Thymus (tissue), 11 donors: ENCODE results near the gene SLX4IP. TPM values are rescaled to one million over a fixed set of nuclear protein-coding genes. Genes with fewer than 3 reads are reported as not detected.

Experiments used
- DNase-seq, 9 donors: peaks; one replicate each; pipeline ENCODE4 v3.0.0-alpha.2; 2013; ENCODE audit warnings: low spot score in 9 of 9, low read depth in 6 of 9, missing footprints in 1 of 9
- H3K27ac ChIP-seq, 2 donors: one replicate each; pipeline ENCODE4 v1.5.1; 2013; ENCODE audit warnings: control low read depth in 1 of 2, low read depth in 1 of 2, low read length in 1 of 2, mild to moderate bottlenecking in 1 of 2, moderate library complexity in 1 of 2
- H3K27me3 ChIP-seq, 2 donors: one replicate each; pipeline ENCODE4 v1.5.1; 2013; ENCODE audit warnings: low read length in 1 of 2; ENCODE audit not compliant: control insufficient read depth in 2 of 2, insufficient read depth in 1 of 2
- H3K36me3 ChIP-seq, 2 donors: one replicate each; pipeline ENCODE4 v1.5.1; 2013; ENCODE audit warnings: low read length in 1 of 2, mild to moderate bottlenecking in 1 of 2, moderate library complexity in 1 of 2; ENCODE audit not compliant: control insufficient read depth in 2 of 2, insufficient read depth in 2 of 2
- H3K4me1 ChIP-seq, 2 donors: one replicate each; pipeline ENCODE4 v1.5.1; 2013; ENCODE audit warnings: low read length in 2 of 2; ENCODE audit not compliant: control insufficient read depth in 2 of 2, insufficient read depth in 2 of 2
- H3K4me3 ChIP-seq, 2 donors: one replicate each; pipeline ENCODE4 v1.5.1; 2013; ENCODE audit warnings: low read length in 2 of 2, control low read depth in 1 of 2, mild to moderate bottlenecking in 1 of 2
- H3K9me3 ChIP-seq, 2 donors: one replicate each; pipeline ENCODE4 v1.5.1; 2013; ENCODE audit warnings: low read length in 1 of 2, mild to moderate bottlenecking in 1 of 2; ENCODE audit not compliant: control insufficient read depth in 2 of 2, insufficient read depth in 1 of 2
- WGBS: extraction: QIAGEN DNeasy Blood & Tissue Kit; methylation state at CpG from one replicate; pipeline ENCODE4 v1.1.7; 2013; 5-methylcytosine and 5-hydroxymethylcytosine counted together
- polyA plus RNA-seq: library from polyadenylated mRNA; stranded (reverse); fragments of 200-250 nt; gene quantifications from one replicate; pipeline ENCODE4 v1.2.3, GENCODE V29; 2013
- total RNA-seq: library from RNA; stranded (reverse); fragments of 120-200 nt; gene quantifications from one replicate; pipeline ENCODE4 v1.2.4, GENCODE V29; 2013
- donor health status: healthy.

The SLX4IP gene
- total and polyA plus RNA-seq, 2 donors: 5.1 to 7.4 TPM

DNA sequence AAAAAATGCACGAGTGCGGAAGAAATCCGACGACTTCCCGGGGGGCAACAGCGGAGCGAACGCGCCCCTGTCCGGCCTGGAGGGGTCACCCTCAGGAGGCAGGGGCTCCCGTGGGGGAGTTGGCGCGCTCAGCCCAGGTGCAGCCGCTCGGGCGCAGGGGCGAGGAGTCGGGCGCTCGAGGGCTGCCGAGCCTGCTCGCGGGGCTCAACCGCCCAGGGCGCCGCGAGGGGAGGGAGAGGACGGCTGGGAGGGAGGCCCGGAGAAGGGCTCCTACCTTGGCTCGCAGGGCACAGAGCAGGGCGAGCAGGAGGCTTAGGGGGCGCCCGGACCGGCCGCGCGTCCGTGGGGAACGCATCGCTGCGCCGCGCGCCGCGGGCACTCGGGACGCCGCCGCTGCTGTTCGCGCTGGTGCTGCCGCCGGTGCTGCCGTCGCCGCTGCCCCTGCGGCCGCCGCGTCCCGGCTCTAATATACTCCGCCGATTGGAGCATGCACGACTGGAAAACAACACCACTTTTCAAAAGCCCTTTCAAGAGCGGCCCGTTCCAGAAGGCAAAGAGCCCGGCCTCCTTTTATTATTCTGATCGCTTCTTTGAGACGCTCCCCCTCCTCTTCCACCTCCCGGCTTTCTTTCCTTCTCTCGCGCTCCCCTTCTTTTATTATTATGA lies 238.2 kb downstream of the SLX4IP start:
- H3K27me3 ChIP-seq: peaks cover 59 to 67% of the 10 kb centered on the region in 2 donors
- H3K27ac ChIP-seq: peak overlapping the region; percentile 43 to 79
- DNase-seq: peak in 5 of 9 donors; percentile 15 to 56 (median 28)
- H3K9me3 ChIP-seq: no peaks in the 10 kb centered on the region
- H3K36me3 ChIP-seq: no peaks in the 10 kb centered on the region
- H3K4me1 ChIP-seq: peaks cover 2 to 26% of the 10 kb centered on the region in 2 donors
- H3K4me3 ChIP-seq: peak overlapping the region; percentile 50 to 62
- under 1% methylated on average over 73 of the region's 73 CpGs for WGBS

DNA sequence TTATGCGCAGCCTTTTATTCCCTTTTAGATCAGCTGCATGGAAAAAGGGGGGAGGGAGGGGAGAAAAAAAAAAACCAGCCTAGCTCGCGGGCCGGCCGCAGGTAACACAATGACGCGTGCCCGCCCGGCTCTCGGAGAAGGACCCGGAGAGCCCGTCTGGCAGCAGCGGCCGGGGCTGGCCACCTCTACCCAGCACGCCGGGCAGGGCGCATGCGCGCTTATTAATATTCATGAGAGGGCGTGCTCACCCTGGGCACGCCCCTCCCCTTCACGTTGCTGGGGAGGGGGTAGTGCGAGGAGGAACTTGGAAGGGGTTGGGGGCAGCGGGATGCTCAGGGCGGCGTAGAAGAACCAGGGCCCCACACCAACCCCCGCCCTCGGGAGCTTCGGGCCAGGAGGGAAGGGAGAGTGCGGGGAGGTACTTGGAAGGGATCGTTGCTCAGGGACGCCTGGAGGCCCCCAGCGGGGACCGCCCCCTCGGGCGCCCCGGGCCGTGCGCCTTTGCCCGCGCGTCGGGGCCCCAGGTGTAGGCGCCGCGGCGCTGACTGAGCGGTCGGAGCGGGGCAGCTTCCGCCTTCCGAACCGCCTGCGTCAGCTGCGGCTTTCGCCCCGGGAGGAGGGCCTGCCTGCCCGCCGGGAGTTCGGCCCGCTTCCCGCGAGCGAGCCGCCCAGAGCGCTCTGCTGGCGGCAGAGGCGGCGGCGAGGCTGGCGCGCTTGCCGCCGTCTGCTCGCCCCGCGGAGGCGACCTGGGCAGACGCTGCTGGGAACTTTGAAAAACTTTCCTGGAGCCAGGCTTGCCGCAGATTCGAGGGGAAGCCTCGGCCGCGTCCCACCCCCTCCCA lies 239.0 kb downstream of the SLX4IP start, which contains the start of gene JAG1:
Gene JAG1 (minus strand): TSS at position 158 of the 842 bp plus-strand sequence. CDS start 469 bp downstream, outside the sequence.
- no peaks in the 10 kb centered on the region for H3K36me3 ChIP-seq
- WGBS: under 1% methylated on average over 84 of the region's 84 CpGs
- H3K4me3 ChIP-seq: peak within 1 kb of the TSS; percentile 50 to 62
- H3K4me1 ChIP-seq: peaks cover 2 to 26% of the 10 kb centered on the region in 2 donors
- H3K27ac ChIP-seq: peak within 1 kb of the TSS; percentile 76 to 84
- DNase-seq: peak; percentile 42 to 90 (median 75)
- H3K27me3 ChIP-seq: peaks cover 59 to 69% of the 10 kb centered on the region in 2 donors
- H3K9me3 ChIP-seq: no peaks in the 10 kb centered on the region

GRCh38 chr20:10674684-10675449 lies 239.8 kb downstream of the SLX4IP start:
- H3K4me1 ChIP-seq: peaks cover 2 to 26% of the 10 kb centered on the region in 2 donors
- 6% methylated on average over 38 of the region's 38 CpGs for WGBS

DNA sequence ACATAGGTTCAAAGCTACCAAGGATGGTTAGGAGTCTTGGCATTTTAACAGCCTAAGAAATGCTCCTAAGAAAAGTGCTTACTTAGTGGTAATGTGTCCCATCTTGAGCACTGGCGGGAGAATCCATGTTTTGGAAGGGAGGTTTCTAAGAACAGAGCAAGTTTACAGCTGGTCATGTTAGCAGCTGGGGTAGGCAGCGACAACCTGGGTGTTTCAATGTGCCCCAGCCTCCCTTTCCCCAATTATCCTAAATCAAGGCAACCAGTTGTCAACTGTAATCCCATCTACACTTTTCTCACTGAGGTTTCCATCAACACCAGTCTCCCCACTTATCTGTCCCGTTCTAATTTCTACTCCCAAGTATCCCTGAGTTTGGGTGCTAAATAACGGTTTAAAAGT lies 240.3 kb downstream of the SLX4IP start:
- H3K27ac ChIP-seq: no peak overlapping the region
- peaks cover 52 to 65% of the 10 kb centered on the region in 2 donors for H3K27me3 ChIP-seq
- peaks cover 2 to 26% of the 10 kb centered on the region in 2 donors for H3K4me1 ChIP-seq
- H3K4me3 ChIP-seq: no peak overlapping the region
- WGBS: 97% methylated on average over 4 of the region's 4 CpGs
- DNase-seq: no peak
- no peaks in the 10 kb centered on the region for H3K9me3 ChIP-seq
- no peaks in the 10 kb centered on the region for H3K36me3 ChIP-seq

More at GRCh38 chr20:10674684-10675449, 239.8 kb downstream of the SLX4IP start:
- peak in 5 of 9 donors; percentile 29 to 68 (median 53) for DNase-seq
- Histone ChIP-seq H3K36me3 (no peaks in the 10 kb centered on the region), H3K9me3 (no peaks in the 10 kb centered on the region), H3K27ac (peak overlapping the region; percentile 76 to 84), H3K27me3 (peaks cover 58 to 68% of the 10 kb centered on the region in 2 donors), H3K4me3 (peak overlapping the region; percentile 50 to 62)

GRCh38 chr20:10676518-10676917 lies 241.4 kb downstream of the SLX4IP start:
- Histone ChIP-seq H3K27ac (no peak overlapping the region), H3K9me3 (no peaks in the 10 kb centered on the region), H3K36me3 (no peaks in the 10 kb centered on the region), H3K4me3 (no peak overlapping the region), H3K27me3 (peaks cover 42 to 54% of the 10 kb centered on the region in 2 donors), H3K4me1 (peaks cover 2 to 23% of the 10 kb centered on the region in 2 donors)
- 9% methylated on average over 3 of the region's 3 CpGs for WGBS
- no peak for DNase-seq

Other genes starting within 250 kb of the SLX4IP start
- gene SNAP25, start 216.5 kb upstream of the SLX4IP start, total RNA-seq: 0.42 TPM
- 2.0 TPM for gene SNAP25, start 216.5 kb upstream of the SLX4IP start, polyA plus RNA-seq
- gene MKKS, start 1.1 kb upstream of the SLX4IP start, total RNA-seq: 11.2 TPM
- 21.0 TPM for gene MKKS, start 1.1 kb upstream of the SLX4IP start, polyA plus RNA-seq
- 8.1 TPM for gene JAG1, start 238.7 kb downstream of the SLX4IP start, total RNA-seq
- 18.4 TPM for gene JAG1, start 238.7 kb downstream of the SLX4IP start, polyA plus RNA-seq